CMK (cell line): ENCODE data around the gene ARHGAP26.

Experiments used
- DNase-seq: peaks from one replicate; pipeline ENCODE4 v3.0.0-alpha.2; 2010; ENCODE audit warnings: low read depth

The ARHGAP26 gene

GRCh38 chr5:142829801-142830220 is 59.6 kb downstream of the ARHGAP26 start:
- DNase-seq: no peak

DNA sequence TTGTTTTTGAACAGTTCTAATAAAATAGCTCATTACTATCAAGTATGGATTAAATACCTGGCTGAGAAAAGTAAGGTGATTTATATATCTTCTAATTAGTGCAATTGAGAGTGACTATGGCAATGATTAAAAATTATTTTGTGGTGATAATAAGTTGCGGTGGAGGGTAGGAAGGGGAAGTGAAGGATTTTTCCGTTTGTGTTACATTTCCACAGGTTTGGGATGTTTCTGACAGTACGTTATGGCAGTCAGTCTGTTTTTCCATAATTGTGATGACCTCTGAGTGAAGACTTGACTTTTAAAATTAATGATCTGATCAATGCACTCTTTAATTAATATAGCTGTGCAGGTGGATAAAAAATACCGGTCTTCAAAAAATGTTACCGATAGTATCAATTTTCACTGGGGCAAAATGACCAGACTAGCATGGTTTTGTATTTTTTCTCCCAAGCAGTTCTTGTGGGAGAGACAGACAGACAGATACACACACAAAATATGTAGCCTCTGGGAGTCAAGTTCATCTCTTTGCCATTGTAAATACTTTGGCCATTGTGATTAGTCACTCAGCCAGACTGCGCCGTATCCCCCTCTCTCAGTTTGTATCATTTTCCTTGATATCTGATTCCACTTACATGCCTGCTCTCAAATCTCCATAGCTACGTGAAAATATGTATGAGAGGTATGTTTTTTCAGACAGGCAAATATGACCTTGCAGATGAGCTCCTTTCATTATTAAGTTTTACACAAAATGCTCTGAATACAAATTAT is 60.2 kb downstream of the ARHGAP26 start:
- DNase-seq: no peak

DNA sequence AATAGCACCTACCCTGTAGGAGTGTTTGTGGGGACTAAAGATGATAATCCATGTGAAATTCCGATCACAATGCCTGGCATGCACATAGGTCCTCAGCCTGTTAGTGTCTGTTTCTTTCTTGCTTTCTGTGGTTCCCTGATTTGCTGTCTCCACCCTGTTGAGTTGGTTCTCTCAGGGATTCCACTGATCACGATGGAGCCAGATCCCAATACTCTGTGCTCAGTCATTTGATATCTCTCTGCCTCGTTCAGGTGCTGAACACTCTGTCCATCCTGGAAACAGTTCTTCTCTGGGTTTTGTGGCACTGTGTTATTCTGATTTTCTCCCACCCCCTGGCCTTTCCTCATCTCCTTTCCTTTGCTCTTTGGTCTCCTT is 60.8 kb downstream of the ARHGAP26 start:
- DNase-seq: no peak

DNA sequence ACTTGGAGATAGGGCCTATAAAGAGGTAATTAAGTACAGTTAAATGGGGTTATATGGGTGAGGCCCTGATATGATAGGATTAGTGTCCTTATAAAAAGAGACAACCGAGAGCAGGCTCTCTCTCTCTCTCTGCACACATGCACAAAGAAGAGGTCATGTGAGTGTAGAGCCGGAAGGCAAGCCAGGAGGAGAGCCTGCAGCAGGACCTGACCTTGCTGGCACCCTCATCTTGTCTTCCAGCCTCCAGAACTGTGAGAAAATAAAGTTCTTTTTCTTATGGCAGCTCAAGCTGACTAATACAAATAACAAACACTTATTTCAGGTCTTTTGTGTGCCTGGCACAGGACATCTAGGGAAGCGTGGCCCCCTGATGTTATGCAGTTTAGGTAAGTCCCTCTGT is 62.1 kb downstream of the ARHGAP26 start:
- DNase-seq: no peak

DNA sequence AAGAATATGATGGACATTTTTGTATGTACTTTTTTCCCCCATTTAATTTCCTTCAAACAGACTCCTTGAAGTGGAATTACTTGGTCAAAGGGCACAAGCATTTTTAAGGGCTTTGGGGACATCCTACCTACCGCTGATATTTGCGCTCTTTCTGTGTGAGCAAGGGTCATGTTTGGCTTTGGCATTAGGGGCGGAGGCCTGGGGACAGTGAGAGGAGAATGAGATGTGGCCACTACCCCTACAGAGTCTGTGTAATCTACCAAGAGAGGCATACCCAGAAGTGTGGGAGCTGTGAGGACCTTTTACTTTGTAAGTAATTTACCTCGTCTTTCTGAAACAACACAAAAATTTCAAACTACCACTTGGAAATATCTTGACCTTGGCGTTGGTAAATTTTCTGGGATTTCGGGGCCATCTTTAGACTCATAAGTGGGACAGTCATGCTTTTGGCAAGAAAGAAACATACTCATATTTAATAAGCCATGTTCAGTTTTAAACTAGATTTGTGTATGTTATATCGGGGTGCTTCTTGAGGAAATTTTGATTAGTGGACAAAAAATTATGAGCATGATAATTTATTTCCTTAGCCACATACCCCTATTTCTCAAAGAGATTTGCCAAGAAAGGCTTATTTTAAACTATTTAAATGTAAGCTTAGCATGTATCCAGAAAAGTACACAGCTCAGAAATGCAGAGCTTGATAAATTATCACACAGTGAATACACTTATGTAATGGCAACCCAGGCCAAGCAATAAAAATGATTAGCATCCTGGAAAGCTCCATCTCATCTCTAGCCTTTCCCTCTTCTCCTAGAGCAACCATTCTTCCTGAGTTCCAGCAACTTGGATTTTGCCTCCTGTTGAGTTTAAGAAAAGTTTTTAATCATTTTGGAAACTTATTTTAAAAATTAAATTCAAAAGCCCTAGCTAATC is 63.6 kb downstream of the ARHGAP26 start:
- no peak for DNase-seq

GRCh38 chr5:142834504-142834903 is 64.3 kb downstream of the ARHGAP26 start:
- no peak for DNase-seq

DNA sequence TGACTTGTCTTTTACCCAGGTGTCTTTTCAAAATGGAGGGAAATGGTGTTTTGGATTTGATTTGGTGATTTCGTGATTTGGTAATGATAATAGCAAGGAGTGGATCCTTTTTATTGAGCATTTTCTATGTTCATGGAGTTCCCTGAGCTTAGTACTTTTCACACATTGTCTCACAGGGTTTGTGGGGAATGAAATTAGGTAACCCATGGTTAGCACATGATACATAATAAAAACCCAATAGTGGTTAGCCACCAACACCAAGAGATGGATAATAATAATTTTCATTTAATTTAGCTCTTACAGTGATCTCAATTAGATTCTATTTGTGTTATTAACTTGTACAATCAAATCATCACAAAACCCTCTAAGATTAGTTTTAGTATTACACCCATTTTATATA is 65.4 kb downstream of the ARHGAP26 start:
- DNase-seq: no peak

- DNase-seq: no peak
These were observed 65.9 kb downstream of the ARHGAP26 start for GRCh38 chr5:142836048-142836447.

GRCh38 chr5:142837081-142837725 is 67.0 kb downstream of the ARHGAP26 start:
- DNase-seq: no peak

DNA sequence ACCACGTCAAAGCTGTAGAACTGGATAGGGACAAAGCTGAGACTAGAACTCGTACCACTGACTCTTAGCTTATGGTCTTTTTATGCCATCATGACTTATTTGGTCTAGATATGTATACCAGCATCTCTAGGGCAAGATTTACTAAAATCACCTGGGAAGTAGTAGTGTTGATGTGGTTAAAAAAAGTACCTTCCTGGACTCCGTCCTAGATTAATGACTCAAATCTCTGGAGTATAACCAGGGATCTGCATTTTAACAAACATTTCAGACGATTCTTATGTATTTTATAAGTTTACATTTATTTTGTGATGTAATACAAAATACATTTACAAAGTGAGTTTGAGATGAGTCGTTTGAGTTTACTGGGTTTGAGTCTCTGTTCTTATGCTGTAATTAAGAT is 68.7 kb downstream of the ARHGAP26 start:
- DNase-seq: no peak

- no peak for DNase-seq
These were observed 69.7 kb downstream of the ARHGAP26 start for GRCh38 chr5:142839711-142840346.

DNA sequence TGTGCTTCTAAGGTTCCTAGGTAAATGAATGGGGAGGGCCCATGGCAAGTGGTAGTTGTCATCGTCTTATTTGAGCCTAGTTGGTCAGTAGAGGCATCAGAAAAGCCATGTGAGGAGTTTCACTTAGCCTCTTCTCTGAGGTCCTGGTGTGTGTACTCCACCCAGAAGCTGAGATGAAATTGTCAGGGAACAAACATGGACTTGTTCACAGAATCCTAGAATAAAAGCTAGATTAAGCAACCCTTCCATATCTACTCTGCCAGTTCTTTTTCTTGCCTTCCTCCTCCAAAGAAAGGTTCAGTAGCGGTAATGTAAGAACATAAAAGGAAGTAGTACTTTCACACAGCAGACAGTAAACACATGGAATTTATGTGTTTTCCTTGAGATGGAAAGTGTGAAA is 70.4 kb downstream of the ARHGAP26 start:
- no peak for DNase-seq

DNA sequence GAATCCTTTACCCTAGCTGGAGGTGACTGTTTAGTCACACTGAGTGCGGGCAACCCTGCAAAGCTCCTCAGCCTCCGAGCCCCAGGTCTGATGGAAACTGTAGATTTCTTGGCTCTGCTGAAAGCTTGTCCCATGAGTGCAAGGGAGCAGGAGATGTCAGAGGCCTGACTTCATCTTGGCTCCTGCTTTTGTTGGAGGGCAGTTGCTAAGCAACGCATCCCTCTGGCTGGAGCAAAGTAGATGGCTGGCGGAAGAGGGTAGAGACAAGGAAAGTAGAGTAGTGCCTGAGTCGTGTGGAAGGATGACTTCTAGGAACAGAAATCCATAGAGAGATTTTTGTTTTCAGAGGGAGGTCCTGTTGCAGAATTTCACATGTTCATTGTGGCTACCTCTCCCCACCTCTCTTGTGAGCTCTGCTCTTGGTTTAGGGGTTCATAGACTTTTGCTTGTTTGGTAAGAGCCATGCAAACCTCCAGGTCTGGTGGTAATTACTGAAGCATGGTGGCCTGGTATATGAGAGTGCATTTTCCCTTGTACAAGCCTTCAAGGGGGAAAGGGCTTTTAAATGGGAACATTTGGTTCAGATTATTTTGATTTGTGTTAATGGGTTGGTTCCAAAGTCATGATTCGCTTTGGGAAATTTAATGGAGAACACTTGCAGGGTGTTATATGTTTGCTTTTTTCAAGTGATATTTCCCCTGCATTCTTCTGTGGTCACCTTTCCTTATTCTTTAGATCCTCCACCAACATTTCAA is 71.5 kb downstream of the ARHGAP26 start:
- DNase-seq: no peak

DNA sequence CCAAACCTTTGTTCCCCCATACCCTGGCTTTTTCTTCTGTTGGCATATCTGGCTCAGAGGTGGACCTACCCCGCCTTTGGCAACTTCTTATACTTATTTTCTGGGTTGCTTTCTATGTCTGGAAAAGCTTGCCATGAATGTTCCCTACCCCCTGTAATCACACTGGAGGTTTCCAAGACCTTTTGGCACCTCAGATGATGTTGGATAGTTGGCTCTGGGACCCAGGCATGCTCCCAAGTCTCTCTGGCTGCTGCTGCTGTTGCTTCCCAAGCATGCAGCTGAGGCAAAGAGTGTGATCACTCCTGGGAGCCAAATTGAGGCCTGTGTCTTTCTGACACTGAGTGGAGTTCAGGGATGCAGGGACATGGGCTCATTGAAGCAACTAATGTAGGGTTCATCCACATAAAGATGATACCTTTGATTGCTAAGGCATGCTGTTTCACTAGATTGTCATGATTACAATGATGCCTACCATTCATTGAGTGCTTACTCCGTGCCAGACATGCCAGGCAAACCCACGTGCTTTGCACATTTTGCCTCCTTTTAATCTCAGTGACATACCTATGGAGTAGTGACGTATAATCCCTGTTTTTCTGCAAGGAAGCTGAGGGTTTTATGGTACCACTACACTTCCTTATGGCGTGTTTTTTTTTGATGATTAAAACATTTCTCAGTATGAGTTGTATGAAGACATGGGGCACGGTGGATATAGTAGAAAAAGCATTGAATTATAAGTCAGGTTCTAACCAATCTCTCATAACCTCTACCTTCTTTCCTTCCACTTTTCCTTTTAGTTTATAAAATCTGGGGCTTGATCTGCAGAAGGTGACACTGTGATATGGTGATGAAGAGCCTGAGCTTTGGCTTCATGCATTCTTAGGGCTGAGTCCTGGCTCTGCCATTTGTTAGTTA is 73.1 kb downstream of the ARHGAP26 start:
- DNase-seq: no peak

GRCh38 chr5:142844866-142845265 is 74.7 kb downstream of the ARHGAP26 start:
- DNase-seq: no peak

DNA sequence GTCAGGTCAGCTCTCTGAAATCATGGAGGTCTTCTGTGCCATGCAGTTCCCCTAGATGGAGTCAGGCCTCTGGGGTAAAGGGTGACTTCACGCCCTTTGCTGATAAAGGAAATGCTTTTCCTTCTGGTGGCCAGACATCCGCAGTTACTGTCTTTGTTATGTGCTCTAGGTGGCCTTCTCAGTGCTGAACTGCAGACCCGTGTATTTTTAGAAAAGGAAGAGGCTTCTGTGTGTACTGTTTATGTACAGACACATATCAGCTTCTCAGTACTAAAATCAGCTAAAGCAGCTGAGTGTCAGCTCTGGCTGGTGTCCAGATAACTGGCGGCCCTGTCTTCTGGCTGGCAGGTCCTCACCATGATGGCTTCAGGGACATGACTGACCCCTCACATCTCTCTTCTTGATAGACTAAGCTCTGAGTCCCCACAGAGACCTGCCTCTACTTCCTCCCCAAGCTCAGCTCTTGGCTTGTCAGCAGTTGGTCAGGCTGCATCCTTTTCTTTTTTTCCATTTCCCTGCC is 75.3 kb downstream of the ARHGAP26 start:
- no peak for DNase-seq

- no peak for DNase-seq
These were observed 75.8 kb downstream of the ARHGAP26 start for GRCh38 chr5:142845954-142846398.

GRCh38 chr5:142846406-142846805 is 76.2 kb downstream of the ARHGAP26 start:
- no peak for DNase-seq

GRCh38 chr5:142847898-142848790 is 78.0 kb downstream of the ARHGAP26 start:
- DNase-seq: no peak
